Gastrocnemius medialis (tissue), 4 donors: ENCODE data around the gene DGKH. TPM values are rescaled to one million over a fixed set of nuclear protein-coding genes. Genes with fewer than 3 reads are reported as not detected.

Experiments
- ATAC-seq, 2 donors: fragments of 150-250 bp; one replicate each; pipeline ENCODE4 v1.9.1; 2016
- DNase-seq, 2 donors: peaks; one replicate each; pipeline ENCODE4 v3.0.0-alpha.2; 2019
- H3K27ac ChIP-seq, 4 donors: fragments of 200-600 bp; sonication (generic); 1 replicate in 1 of 4; 2 replicates in 3 of 4; pipeline ENCODE4 v1.5.1; 2016 to 2018; ENCODE audit warnings: mild to moderate bottlenecking in 2 of 4, moderate library complexity in 1 of 4
- H3K27me3 ChIP-seq, 3 donors: fragments of 200-600 bp; sonication (generic) in 2 of 3; 1 replicate in 1 of 3; 2 replicates in 2 of 3; pipeline versions ENCODE4 v1.5.1 to v1.6.0; 2016 to 2019; ENCODE audit warnings: mild to moderate bottlenecking in 1 of 3, moderate library complexity in 1 of 3
- H3K36me3 ChIP-seq, 2 donors: fragments of 200-600 bp; sonication (generic) in 1 of 2; one replicate each; pipeline ENCODE4 v1.5.1; 2017 to 2018
- H3K4me1 ChIP-seq, 2 donors: fragments of 200-600 bp; sonication (generic) in 1 of 2; one replicate each; pipeline ENCODE4 v1.5.1; 2016 to 2017; ENCODE audit warnings: mild to moderate bottlenecking in 2 of 2
- H3K4me3 ChIP-seq, 4 donors: fragments of 200-600 bp; sonication (generic) in 3 of 4; 1 replicate in 1 of 4; 2 replicates in 3 of 4; pipeline ENCODE4 v1.5.1; 2016 to 2019; ENCODE audit warnings: mild to moderate bottlenecking in 2 of 4
- H3K9me3 ChIP-seq, 3 donors: fragments of 200-600 bp; sonication (generic) in 2 of 3; 1 replicate in 1 of 3; 2 replicates in 2 of 3; pipeline ENCODE4 v1.5.1; 2016 to 2019
- POLR2A ChIP-seq, 2 donors: fragments of 450-650 bp; IDR thresholded peaks; one replicate each; pipeline ENCODE4 v1.6.1; 2017; ENCODE audit warnings: antibody characterized with exemption in 2 of 2, mild to moderate bottlenecking in 2 of 2, moderate library complexity in 2 of 2
- in situ Hi-C, 4 donors: fragments of 200-750 bp; cut with MboI; loops; one replicate each; pipeline versions ENCODE4 v1.15.0 to v1.8.0; 2017; ENCODE audit warnings: low sequenced_read_pairs in 4 of 4
- intact Hi-C: fragments of 100-400 bp; cut with DNase I; formaldehyde crosslinking; loops from one replicate; pipeline ENCODE4 v1.15.1; 2023; ENCODE audit warnings: low total_unique reads
- total RNA-seq, 4 donors: library from RNA; depleted of rRNA; stranded (reverse); fragments of >200 nt; gene quantifications; one replicate each; pipeline versions ENCODE4 v1.1.0 to v1.2.3, GENCODE V29; 2016
- TF ChIP-seq, protein P1 (sequence below), 5 experiments: fragments of 450-650 bp in 3 of 5; fragments of 200-600 bp in 2 of 5; sonication (generic) in 2 of 5; IDR thresholded peaks in 4 of 5; conservative IDR thresholded peaks in 1 of 5; 1 replicate in 4 of 5; 2 replicates in 1 of 5; pipeline ENCODE4 v1.5.1; 2016 to 2019; ENCODE audit warnings: antibody characterized with exemption in 5 of 5, mild to moderate bottlenecking in 3 of 5, moderate library complexity in 3 of 5

The DGKH gene
- total RNA-seq, 4 donors from 2014 or later = 2.2 to 3.7 (median 3.0) TPM

DNA sequence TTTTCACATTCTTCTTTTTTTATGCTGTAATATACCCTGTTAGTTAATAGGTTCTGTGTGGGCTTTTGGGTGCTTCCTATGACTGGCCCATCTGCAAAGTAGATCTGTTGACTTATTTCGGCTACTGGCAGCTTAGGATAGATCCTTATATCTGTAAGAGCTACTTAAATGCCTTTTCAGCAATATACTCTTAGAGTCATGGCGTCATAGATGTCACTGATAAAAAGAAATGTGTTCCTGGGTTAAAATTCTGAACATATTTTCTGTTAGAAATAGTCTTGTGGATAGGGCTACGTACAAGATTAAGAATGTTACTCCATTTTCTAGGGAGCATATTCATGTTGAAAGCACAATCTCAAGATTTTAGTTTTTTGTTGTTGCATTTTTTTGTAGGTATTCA, 228.2 kb downstream of the DGKH start:
- Histone ChIP-seq H3K4me3 (no peak overlapping the region), H3K9me3 (no peaks in the 10 kb centered on the region), H3K27me3 (no peaks in the 10 kb centered on the region), H3K36me3 (no peaks in the 10 kb centered on the region), H3K27ac (no peak overlapping the region), H3K4me1 (peaks cover 9 to 15% of the 10 kb centered on the region in 2 donors)
- DNase-seq (no peak), ATAC-seq (no peak)
- intact Hi-C loops = no loop called here
- TF ChIP-seq, protein P1, sequence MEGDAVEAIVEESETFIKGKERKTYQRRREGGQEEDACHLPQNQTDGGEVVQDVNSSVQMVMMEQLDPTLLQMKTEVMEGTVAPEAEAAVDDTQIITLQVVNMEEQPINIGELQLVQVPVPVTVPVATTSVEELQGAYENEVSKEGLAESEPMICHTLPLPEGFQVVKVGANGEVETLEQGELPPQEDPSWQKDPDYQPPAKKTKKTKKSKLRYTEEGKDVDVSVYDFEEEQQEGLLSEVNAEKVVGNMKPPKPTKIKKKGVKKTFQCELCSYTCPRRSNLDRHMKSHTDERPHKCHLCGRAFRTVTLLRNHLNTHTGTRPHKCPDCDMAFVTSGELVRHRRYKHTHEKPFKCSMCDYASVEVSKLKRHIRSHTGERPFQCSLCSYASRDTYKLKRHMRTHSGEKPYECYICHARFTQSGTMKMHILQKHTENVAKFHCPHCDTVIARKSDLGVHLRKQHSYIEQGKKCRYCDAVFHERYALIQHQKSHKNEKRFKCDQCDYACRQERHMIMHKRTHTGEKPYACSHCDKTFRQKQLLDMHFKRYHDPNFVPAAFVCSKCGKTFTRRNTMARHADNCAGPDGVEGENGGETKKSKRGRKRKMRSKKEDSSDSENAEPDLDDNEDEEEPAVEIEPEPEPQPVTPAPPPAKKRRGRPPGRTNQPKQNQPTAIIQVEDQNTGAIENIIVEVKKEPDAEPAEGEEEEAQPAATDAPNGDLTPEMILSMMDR (IDR thresholded peaks at IDR 0.05 in 4 of 5, conservative IDR thresholded peaks at IDR 0.05 in 1 of 5) = no peak
- TF ChIP-seq POLR2A (IDR thresholded peaks at IDR 0.05) = no peak
- in situ Hi-C loops = no loop called here

DNA sequence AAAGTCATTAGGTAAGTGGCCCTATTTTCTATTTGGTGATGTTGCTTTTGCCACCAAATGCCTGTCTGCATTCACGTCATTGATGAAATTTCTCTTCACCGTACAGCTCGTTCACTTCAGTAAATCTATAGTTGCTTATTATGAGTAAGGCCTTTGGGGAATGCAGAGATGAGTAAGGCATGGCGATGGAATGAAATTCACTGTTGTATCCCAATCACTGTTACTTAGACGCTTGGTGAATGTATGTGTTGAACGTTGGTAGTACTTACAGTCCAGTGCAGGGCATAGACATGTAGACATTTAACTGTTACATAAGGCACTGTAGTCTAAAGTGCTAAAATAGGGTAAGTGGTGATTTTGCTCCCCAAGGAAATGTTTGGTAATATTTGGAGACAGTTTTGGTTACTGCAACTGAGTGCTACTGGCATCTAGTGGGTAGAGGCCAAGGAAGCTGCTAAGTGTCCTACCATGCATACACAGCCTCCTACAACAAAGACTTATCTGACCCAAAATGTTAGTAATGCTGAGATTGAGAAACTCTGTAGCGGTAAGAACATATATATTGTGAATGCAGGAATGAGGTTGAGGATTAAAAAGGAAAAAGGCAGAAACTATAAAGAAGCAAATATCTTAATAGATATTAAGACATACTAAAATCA, 229.3 kb downstream of the DGKH start:
- H3K4me3 ChIP-seq = no peak overlapping the region
- intact Hi-C loops = no loop called here
- in situ Hi-C loops = no loop called here
- no peak for ATAC-seq
- DNase-seq = no peak
- TF ChIP-seq, protein P1 (IDR thresholded peaks at IDR 0.05 in 4 of 5, conservative IDR thresholded peaks at IDR 0.05 in 1 of 5) = no peak
- TF ChIP-seq POLR2A (IDR thresholded peaks at IDR 0.05) = no peak
- H3K4me1 ChIP-seq = peaks cover 9 to 15% of the 10 kb centered on the region in 2 donors
- H3K27me3 ChIP-seq = no peaks in the 10 kb centered on the region
- no peak overlapping the region for H3K27ac ChIP-seq
- H3K9me3 ChIP-seq = no peaks in the 10 kb centered on the region
- H3K36me3 ChIP-seq = no peaks in the 10 kb centered on the region

DNA sequence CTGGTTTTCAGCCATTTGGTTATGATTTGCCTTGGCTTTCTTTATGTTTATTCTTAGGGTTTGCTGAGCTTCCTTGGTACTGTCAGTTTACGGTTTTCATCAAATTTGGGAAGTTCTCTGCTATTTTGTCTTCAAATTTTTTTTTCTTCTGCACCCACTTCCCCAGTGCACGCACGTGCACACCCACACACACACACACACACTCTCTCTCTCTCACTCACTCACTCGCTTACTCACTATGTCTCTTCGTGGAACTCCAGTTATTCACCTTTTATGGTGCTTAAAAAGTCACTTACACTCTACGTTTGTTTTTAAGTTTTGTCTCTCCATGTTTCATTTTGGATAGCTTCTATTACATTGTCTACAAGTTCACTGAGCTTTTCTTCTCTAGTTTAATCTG, 230.6 kb downstream of the DGKH start:
- TF ChIP-seq, protein P1 (IDR thresholded peaks at IDR 0.05 in 4 of 5, conservative IDR thresholded peaks at IDR 0.05 in 1 of 5) = no peak
- no peak for TF ChIP-seq POLR2A (IDR thresholded peaks at IDR 0.05)
- intact Hi-C loops = no loop called here
- in situ Hi-C loops = no loop called here
- no peaks in the 10 kb centered on the region for H3K27me3 ChIP-seq
- H3K36me3 ChIP-seq = no peaks in the 10 kb centered on the region
- no peak overlapping the region for H3K27ac ChIP-seq
- H3K9me3 ChIP-seq = no peaks in the 10 kb centered on the region
- DNase-seq = no peak
- ATAC-seq = no peak
- H3K4me1 ChIP-seq = peaks cover 0 to 7% of the 10 kb centered on the region in 2 donors
- H3K4me3 ChIP-seq = no peak overlapping the region

DNA sequence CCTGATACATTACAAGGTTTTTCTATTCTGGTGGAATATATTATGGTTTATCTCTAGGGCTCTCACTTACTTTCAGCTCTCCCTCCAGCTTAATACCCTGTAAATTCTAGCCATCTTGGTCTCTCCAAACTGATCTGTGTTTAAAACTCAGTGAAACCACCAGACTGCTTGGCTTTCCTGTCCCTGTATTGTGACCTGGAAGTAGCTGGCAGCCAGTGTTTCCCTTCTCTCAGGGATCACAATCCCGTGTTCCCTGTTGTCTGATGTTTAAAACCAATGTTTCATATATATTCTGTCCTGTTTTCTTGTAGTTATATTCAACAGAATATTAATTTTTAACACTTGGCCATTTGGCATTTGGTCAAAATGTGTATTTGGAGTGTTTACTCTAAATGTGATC, 231.5 kb downstream of the DGKH start:
- Histone ChIP-seq H3K9me3 (no peaks in the 10 kb centered on the region), H3K36me3 (no peaks in the 10 kb centered on the region), H3K4me1 (peaks cover 0 to 7% of the 10 kb centered on the region in 2 donors), H3K27me3 (no peaks in the 10 kb centered on the region), H3K27ac (no peak overlapping the region), H3K4me3 (no peak overlapping the region)
- intact Hi-C loops (no loop called here), in situ Hi-C loops (no loop called here)
- DNase-seq (no peak), ATAC-seq (no peak)
- TF ChIP-seq POLR2A (IDR thresholded peaks at IDR 0.05) = no peak
- TF ChIP-seq, protein P1 (IDR thresholded peaks at IDR 0.05 in 4 of 5, conservative IDR thresholded peaks at IDR 0.05 in 1 of 5) = no peak

DNA sequence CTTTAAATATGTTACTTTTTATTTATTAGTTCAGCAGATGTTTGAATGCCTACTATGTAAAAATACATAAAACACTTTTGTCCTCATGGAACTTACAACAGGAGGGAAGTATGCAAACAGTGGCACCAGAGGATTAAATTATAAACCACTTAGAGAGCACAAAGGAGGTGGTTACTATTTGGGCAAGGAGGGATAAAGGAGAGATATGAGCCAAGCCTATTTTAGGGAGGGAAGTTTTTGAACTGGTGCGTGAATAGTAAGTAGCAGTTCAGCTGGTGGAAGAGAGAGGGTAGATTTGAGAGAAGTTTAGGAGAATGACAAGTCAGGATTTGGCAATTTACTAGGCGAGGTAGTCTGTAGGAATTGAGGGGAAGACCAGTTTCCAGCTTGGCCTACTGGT, 232.1 kb downstream of the DGKH start:
- no peak overlapping the region for H3K27ac ChIP-seq
- in situ Hi-C loops (no loop called here), intact Hi-C loops (no loop called here)
- no peak for TF ChIP-seq POLR2A (IDR thresholded peaks at IDR 0.05)
- TF ChIP-seq, protein P1 (IDR thresholded peaks at IDR 0.05 in 4 of 5, conservative IDR thresholded peaks at IDR 0.05 in 1 of 5) = no peak
- H3K4me1 ChIP-seq = peaks cover 0 to 7% of the 10 kb centered on the region in 2 donors
- no peaks in the 10 kb centered on the region for H3K9me3 ChIP-seq
- H3K27me3 ChIP-seq = no peaks in the 10 kb centered on the region
- DNase-seq (no peak), ATAC-seq (no peak)
- no peak overlapping the region for H3K4me3 ChIP-seq
- no peaks in the 10 kb centered on the region for H3K36me3 ChIP-seq
